Measurements from ENCODE around the gene MBOAT7.
"Not testable (repeated sequence)": the region's sequence is repeated elsewhere in the genome, so short reads cannot be mapped to it uniquely, and the experiment has no call there.

MBOAT7 gene

DNA sequence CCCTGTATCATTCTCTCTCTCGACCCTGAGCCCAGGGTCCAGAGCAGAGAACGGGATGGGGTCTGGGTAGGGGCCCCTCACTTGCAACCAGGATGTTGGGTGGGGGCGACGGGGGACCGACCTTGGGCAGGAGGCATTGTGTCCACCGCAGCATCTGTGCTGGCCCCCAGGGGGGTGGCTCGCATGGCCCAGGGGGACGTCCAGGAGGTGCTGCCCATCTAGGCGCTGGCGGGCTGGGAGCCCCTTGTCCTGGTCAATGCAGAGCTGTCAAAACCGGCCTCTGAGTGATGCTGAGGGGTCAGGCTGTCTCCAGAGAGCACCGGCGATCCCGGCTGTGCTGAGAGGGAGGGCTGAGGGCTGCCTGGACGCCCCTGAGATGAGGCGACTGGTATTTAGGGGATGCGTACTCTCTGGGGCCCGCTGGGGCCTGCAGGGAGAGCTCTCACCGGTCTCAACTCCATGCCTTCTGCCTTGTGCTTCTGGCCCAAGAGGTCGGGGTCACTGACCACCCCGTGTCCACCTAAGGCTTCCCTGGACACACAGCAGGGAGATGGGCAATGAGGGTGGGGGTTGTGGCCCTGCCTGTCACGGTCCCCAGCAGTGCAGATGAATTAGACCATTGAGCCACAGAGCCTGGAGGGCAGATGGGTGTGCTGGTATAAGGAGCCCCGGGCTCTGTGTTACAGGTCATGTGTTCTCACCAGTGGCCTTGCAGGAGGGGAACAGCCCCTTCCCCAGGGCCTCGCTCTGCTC lies 19.9 kb upstream of the MBOAT7 start:
- no peak for DNase-seq

DNA sequence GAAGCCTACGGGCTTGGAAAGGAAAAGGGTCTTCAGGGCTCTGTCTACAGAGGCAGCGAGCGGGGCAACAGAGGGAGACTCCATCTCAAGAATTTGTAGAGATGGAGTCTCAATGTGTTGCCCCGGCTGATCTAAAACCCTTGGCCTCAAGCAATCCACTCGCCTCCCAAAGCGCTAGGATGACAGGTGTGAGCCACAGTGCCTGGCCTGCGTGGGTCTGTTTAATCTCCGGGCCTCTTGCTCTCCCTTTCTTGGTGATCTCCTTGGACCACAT lies 19.3 kb upstream of the MBOAT7 start:
- no peak for DNase-seq

GRCh38 chr19:54207983-54208783 lies 18.8 kb upstream of the MBOAT7 start:
- DNase-seq: peak; percentile 65

DNA sequence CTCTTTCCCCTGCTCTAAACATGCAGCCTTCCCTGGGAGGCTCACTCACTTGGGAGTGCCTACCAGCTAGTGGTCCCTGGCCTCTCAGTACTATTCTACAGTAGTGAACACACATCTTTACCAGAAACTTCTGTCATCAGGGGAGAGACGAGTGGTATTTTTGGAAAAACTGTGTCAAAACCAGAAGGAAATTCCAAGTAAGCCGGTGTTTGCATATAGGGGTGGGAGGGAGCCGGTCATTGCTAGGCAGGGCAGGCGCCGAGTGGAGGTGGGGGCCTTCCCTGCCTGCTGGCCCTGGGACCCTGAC lies 18.2 kb upstream of the MBOAT7 start:
- DNase-seq: no peak

GRCh38 chr19:54207193-54207592 lies 17.8 kb upstream of the MBOAT7 start:
- not testable (repeated sequence) for DNase-seq

DNA sequence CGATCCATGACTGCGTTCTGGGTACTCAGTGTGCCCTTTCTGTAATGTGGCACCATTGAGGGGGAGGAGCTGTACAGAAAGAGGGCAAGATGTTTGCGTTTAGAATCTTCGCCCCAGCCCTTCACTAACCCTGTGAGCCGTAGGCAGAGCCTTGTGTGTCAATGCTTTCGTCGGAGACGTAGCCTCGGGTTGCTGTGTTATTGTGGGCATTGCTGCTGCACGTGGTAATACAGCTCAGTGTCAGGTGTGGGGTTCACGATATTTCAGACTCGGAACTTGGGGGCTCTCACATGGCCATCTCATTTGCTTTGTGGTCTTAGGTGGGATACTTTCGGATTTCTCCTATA lies 17.4 kb upstream of the MBOAT7 start:
- DNase-seq: no peak

- DNase-seq: no peak
These were observed 16.9 kb upstream of the MBOAT7 start for GRCh38 chr19:54206030-54206830.

- no peak for DNase-seq
These were observed 15.5 kb upstream of the MBOAT7 start for GRCh38 chr19:54204767-54205468.

DNA sequence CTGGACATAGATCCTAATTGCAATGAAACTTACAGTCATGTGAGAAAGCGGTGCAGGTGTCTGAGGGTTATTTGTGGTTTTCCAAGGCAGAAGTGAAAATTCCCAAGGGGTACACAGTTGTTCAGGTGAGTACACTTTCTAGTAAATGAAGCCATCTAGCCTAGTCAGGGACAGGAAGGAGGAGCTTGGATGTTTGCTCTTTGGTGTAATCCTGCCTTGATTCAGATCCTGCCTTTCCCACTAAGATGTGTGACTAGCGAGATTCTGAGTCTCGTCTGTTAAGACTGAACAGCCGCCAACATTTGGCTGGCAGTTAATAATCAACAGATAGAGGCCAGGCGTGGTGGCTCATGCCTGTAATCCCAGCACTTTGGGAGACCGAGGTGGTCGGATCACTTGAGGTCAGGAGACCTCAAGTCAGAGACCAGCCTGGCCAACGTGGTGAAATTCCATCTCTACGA lies 13.8 kb upstream of the MBOAT7 start:
- no peak for DNase-seq

DNA sequence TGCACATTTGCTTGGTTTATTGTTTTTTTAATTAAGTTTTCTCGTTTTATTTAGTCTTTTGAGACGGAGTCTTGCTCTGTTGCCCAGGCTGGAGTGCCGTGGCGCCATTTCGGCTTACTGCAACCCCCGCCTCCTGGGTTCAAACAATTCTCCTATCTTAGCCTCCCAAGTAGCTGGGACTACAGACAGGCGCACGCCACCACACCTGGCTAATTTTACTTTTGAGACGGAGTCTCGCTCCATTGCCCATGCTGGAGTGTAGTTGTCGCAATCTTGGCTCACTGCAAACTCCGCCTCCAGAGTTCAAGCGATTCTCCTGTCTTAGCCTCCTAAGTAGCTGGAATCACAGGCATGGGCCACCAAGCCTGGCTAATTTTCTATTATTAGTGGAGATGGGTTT lies 12.6 kb upstream of the MBOAT7 start:
- DNase-seq: no peak

DNA sequence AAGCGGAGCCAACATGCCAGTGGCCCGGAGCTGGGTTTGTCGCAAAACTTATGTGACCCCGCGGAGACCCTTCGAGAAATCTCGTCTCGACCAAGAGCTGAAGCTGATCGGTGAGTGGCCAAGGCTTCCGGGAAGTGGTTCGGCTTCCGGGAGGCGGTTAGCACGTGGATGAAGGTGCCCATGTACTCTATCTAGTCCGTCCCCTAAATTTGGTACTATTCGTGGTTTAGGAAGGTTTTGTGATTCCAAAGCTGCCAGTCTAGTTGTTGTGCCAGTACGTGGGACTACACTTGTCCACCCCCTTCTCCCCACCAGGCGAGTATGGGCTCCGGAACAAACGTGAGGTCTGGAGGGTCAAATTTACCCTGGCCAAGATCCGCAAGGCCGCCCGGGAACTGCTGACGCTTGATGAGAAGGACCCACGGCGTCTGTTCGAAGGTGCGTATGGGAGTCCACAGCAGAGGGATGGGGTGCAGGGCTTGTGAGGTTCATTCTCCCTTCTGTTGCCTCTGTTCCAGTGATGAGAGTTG lies 11.9 kb upstream of the MBOAT7 start:
- DNase-seq: no peak

GRCh38 chr19:54199401-54199800 lies 10.0 kb upstream of the MBOAT7 start:
- DNase-seq: no peak

GRCh38 chr19:54197121-54197520 lies 7.7 kb upstream of the MBOAT7 start:
- DNase-seq: no peak

- DNase-seq: no peak
These were observed 7.2 kb upstream of the MBOAT7 start for GRCh38 chr19:54196536-54196935.

DNA sequence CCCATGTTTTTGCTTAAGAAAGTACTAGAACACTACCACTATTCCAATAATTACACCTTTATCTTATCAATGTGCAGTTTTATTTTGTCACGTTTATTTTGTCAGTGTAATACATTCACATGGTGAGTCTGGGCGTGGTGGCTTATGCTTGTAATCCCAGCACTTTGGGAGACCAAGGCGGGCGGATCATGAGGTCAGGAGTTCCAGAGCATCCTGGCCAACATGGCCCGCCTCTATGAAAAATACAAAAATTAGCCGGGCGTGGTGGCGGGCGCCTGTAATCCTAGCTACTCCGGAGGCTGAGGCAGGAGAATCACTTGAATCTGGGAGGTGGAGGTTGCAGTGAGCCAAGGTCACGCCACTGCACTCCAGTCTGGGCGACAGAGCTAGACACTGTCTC lies 5.1 kb upstream of the MBOAT7 start:
- not testable (repeated sequence) for DNase-seq

DNA sequence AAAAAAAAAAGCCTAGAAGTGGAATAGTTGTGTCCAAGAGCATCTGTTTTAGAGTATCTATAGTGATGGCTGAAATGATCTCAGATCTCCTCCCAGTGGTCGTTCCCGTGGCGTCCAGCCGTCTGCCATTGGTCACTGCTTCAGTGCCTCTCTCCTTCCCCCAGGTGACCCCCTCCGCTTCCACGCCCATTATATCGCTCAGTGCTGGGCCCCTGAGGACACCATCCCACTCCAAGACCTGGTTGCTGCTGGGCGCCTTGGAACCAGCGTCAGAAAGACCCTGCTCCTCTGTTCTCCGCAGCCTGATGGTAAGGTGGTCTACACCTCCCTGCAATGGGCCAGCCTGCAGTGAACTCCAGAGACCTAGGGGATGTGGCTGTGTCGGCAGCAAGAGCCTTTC lies 3.6 kb upstream of the MBOAT7 start:
- DNase-seq: no peak

- no peak for DNase-seq
These were observed 2.6 kb upstream of the MBOAT7 start for GRCh38 chr19:54191811-54192453.

DNA sequence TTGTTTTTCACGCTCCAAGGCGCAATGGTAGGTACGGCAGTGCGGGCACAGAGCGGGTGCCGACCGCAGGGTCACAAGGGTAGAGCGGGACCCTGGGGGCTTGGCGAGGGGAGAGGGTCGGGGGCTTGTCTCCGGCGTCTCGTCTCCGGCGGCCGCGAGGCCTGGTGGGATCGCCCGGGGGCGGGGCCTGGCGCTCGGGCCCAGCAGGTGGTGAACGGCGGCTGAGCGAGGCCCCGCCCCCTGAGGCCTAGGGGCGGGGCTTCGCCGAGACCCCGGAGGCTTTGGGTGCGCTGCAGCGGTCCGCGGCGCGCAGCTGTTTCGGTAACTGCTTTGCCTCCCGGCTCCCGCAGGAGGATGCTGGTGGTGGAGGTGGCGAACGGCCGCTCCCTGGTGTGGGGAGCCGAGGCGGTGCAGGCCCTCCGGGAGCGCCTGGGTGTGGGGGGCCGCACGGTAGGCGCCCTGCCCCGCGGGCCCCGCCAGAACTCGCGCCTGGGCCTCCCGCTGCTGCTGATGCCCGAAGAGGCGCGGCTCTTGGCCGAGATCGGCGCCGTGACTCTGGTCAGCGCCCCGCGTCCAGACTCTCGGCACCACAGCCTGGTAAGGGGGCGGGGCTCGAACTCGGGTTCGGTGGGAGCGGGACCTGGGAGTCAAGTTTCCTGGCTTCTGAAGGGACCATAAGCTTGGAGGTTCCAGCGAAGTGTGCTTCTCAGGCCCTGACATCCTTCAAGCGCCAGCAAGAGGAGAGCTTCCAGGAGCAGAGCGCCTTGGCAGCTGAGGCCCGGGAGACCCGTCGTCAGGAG lies 1.8 kb upstream of the MBOAT7 start, which contains the start of gene TSEN34:
TSEN34 (plus strand) TSS at position 298 of the 800 bp plus-strand sequence; CDS start at position 355, 57 bp downstream.
- peak; percentile 93 for DNase-seq

DNA sequence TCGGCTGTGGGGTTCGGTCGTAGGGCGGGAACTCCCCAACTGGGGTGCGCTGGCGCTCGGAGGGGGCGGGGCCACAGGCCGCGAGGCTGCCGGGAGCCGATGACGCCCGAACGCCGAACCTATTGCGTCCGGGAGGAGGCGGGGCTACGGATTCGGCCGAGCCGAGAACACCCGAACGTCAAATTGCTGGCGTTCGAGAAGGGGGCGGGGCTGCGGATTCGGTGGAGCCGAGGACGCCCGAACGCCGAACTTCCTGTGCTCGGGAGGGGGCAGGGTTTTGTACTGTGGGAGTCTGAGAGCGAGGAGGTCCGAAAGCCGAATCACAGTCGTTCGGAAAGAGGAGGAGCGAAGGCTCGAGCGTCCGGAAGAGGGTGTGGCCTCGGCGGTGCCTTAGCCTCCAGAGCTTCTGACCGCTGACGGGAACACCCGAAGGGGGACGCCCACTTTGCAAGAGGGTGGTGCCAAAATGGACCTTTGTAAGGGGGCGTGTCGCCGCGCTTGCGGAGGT lies 1.2 kb upstream of the MBOAT7 start:
- peak; percentile 100 for DNase-seq

- peak; percentile 100 for DNase-seq
These were observed 539 bp upstream of the MBOAT7 start for GRCh38 chr19:54189735-54190502.

Measured in activated CD4-positive, alpha-beta T cell treated with anti-CD3 and anti-CD28 coated beads, Interleukin-10, Interleukin-2, amounts not matched to agents 100 ng/mL and 50 ng/mL, durations not matched to agents 16 hours and 8 hours (primary cell).